H1 (cell line): ENCODE data around the gene SLC23A2. TPM values are rescaled to one million over a fixed set of nuclear protein-coding genes. Genes with fewer than 3 reads are reported as not detected.

Experiments used
- CTCF ChIA-PET: fragments of 300-600 bp; sonication (Branson Sonifier 250); formaldehyde crosslinking; loops from one replicate; lab custom pipeline; 2021; ENCODE audit not compliant: partially characterized antibody; lab: Charles Lee
- POLR2A ChIA-PET: fragments of 300-600 bp; sonication (Branson Sonifier 250); formaldehyde crosslinking; loops from one replicate; lab custom pipeline; 2021; ENCODE audit warnings: inconsistent platforms; ENCODE audit not compliant: partially characterized antibody; lab: Charles Lee
- DNase-seq, 2 experiments: peaks; one replicate each; pipeline versions ENCODE4 v3.0.0 to v3.0.0-alpha.2; 2010 to 2022; ENCODE audit warnings: low spot score in 2 of 2, low read depth in 1 of 2, mixed read lengths in 1 of 2
- FAIRE-seq: peaks from 2 replicates; lab custom pipeline; 2011; peaks lifted over from hg19 to GRCh38; lab: Jason Lieb, UNC
- H2AFZ ChIP-seq: 2 replicates; pipeline ENCODE4 v1.8.1; 2012; ENCODE audit warnings: low read length, inconsistent platforms
- H2AK5ac ChIP-seq: 2 replicates; pipeline ENCODE4 v1.6.1; 2013; ENCODE audit warnings: low read depth, low read length
- H2BK120ac ChIP-seq: replicated peaks from 2 replicates; pipeline ENCODE3; 2013; ENCODE audit warnings: low read depth, low read length, inconsistent platforms
- H2BK12ac ChIP-seq: 2 replicates; pipeline ENCODE4 v1.6.1; 2013; ENCODE audit warnings: low read depth, low read length
- H2BK15ac ChIP-seq: 2 replicates; pipeline ENCODE4 v1.6.1; 2013; ENCODE audit warnings: low read length
- H2BK20ac ChIP-seq: 2 replicates; pipeline ENCODE4 v1.6.1; 2013; ENCODE audit warnings: low read length
- H2BK5ac ChIP-seq: 2 replicates; pipeline ENCODE4 v1.6.1; 2013; ENCODE audit warnings: low read depth, low read length
- H3K14ac ChIP-seq: 2 replicates; pipeline ENCODE4 v1.6.1; 2013; ENCODE audit warnings: inconsistent platforms; ENCODE audit not compliant: insufficient read length
- H3K18ac ChIP-seq: 2 replicates; pipeline ENCODE4 v1.6.1; 2013; ENCODE audit warnings: low read length; ENCODE audit errors: extremely low read depth
- H3K23ac ChIP-seq: 2 replicates; pipeline ENCODE4 v1.6.1; 2013; ENCODE audit warnings: inconsistent platforms; ENCODE audit not compliant: insufficient read length
- H3K23me2 ChIP-seq: 2 replicates; pipeline ENCODE4 v1.6.1; 2013; ENCODE audit warnings: low read depth, low read length
- H3K27ac ChIP-seq: 2 replicates; pipeline ENCODE4 v1.6.1; 2011; ENCODE audit warnings: low read depth, low read length, inconsistent platforms
- H3K27me3 ChIP-seq, 4 experiments: replicated peaks in 1 of 4; 1 replicate in 1 of 4; 2 replicates in 3 of 4; pipeline versions ENCODE4 v1.6.1 to v1.8.1; 2011 to 2013; ENCODE audit warnings: low read length in 3 of 4, mild to moderate bottlenecking in 3 of 4, inconsistent platforms in 2 of 4, mixed read lengths in 2 of 4, moderate library complexity in 1 of 4; ENCODE audit not compliant: control insufficient read depth in 3 of 4, insufficient read depth in 3 of 4; ENCODE audit errors: extremely low read depth in 1 of 4
- H3K36me3 ChIP-seq, 4 experiments: 2 replicates each; pipeline versions ENCODE4 v1.6.1 to v1.8.1; 2011 to 2013; ENCODE audit warnings: mild to moderate bottlenecking in 4 of 4, low read length in 3 of 4, moderate library complexity in 2 of 4, control low read depth in 1 of 4, inconsistent platforms in 1 of 4; ENCODE audit not compliant: insufficient read depth in 4 of 4, control insufficient read depth in 2 of 4
- H3K4ac ChIP-seq: replicated peaks from 2 replicates; pipeline ENCODE3; 2013; ENCODE audit warnings: low read length, low read depth, mixed read lengths, inconsistent platforms; ENCODE audit not compliant: insufficient read length
- H3K4me1 ChIP-seq, 4 experiments: replicated peaks in 1 of 4; 1 replicate in 1 of 4; 2 replicates in 3 of 4; pipeline versions ENCODE4 v1.6.1 to v1.8.1; 2011 to 2013; ENCODE audit warnings: low read length in 3 of 4, inconsistent platforms in 2 of 4, mixed read lengths in 1 of 4; ENCODE audit not compliant: insufficient read depth in 4 of 4, control insufficient read depth in 3 of 4
- H3K4me2 ChIP-seq, 2 experiments: 2 replicates each; pipeline versions ENCODE4 v1.6.1 to v1.8.1; 2011 to 2013; ENCODE audit warnings: low read depth in 2 of 2, low read length in 2 of 2, control low read depth in 1 of 2, inconsistent platforms in 1 of 2, mild to moderate bottlenecking in 1 of 2; ENCODE audit not compliant: insufficient read depth in 1 of 2
- H3K4me3 ChIP-seq, 4 experiments: fragments of 200-600, 300-600 bp in 1 of 4; sonication (generic), shearing (Covaris generic), sonication (Bioruptor Twin) in 1 of 4; 2 replicates each; pipeline versions ENCODE4 v1.5.1 to v1.8.1; 2011 to 2016; ENCODE audit warnings: low read length in 4 of 4, low read depth in 3 of 4, control low read depth in 2 of 4, inconsistent platforms in 2 of 4, mild to moderate bottlenecking in 2 of 4, mixed read lengths in 1 of 4, moderate library complexity in 1 of 4; ENCODE audit not compliant: insufficient read depth in 2 of 4; ENCODE audit errors: extremely low read depth in 1 of 4
- H3K56ac ChIP-seq: replicated peaks from 2 replicates; pipeline ENCODE3; 2013; ENCODE audit warnings: low read depth, mild to moderate bottlenecking, mixed read lengths, low read length, inconsistent platforms; ENCODE audit not compliant: insufficient read length
- H3K79me1 ChIP-seq: 2 replicates; pipeline ENCODE4 v1.6.1; 2013; ENCODE audit warnings: low read depth, low read length, control low read depth
- H3K79me2 ChIP-seq, 2 experiments: 2 replicates each; pipeline versions ENCODE4 v1.6.1 to v1.8.1; 2012 to 2013; ENCODE audit warnings: low read length in 2 of 2, mild to moderate bottlenecking in 2 of 2, inconsistent platforms in 1 of 2; ENCODE audit not compliant: insufficient read depth in 2 of 2, control insufficient read depth in 1 of 2
- H3K9ac ChIP-seq, 4 experiments: replicated peaks in 1 of 4; 1 replicate in 1 of 4; 2 replicates in 3 of 4; pipeline versions ENCODE4 v1.6.1 to v1.8.1; 2011 to 2013; ENCODE audit warnings: low read depth in 3 of 4, low read length in 3 of 4, control low read depth in 2 of 4, mild to moderate bottlenecking in 2 of 4, moderate library complexity in 2 of 4, inconsistent platforms in 1 of 4; ENCODE audit errors: extremely low read depth in 1 of 4
- H3K9me3 ChIP-seq, 2 experiments: 2 replicates each; pipeline versions ENCODE4 v1.6.1 to v1.8.1; 2012 to 2013; ENCODE audit warnings: mild to moderate bottlenecking in 2 of 2, moderate library complexity in 2 of 2, control low read depth in 1 of 2, inconsistent platforms in 1 of 2, low read depth in 1 of 2, low read length in 1 of 2, mixed read lengths in 1 of 2; ENCODE audit not compliant: insufficient read depth in 2 of 2
- H4K20me1 ChIP-seq, 2 experiments: replicated peaks in 1 of 2; 2 replicates each; pipeline versions ENCODE3 to v1.8.1; 2011 to 2013; ENCODE audit warnings: inconsistent platforms in 2 of 2, low read length in 2 of 2, mild to moderate bottlenecking in 1 of 2; ENCODE audit not compliant: insufficient read depth in 2 of 2, control insufficient read depth in 1 of 2
- H4K5ac ChIP-seq: 2 replicates; pipeline ENCODE4 v1.6.1; 2013; ENCODE audit warnings: low read length, low read depth, mixed read lengths, inconsistent platforms; ENCODE audit not compliant: insufficient read length
- H4K8ac ChIP-seq: 2 replicates; pipeline ENCODE4 v1.8.0; 2013; ENCODE audit warnings: mild to moderate bottlenecking, moderate library complexity, low read length, inconsistent platforms; ENCODE audit not compliant: insufficient read depth; ENCODE audit errors: extremely low read depth
- H4K91ac ChIP-seq: replicated peaks from 2 replicates; pipeline ENCODE3; 2013; ENCODE audit warnings: low read length, mixed read lengths, inconsistent platforms; ENCODE audit not compliant: insufficient read length
- BACH1 ChIP-seq: IDR thresholded peaks from 2 replicates; pipeline ENCODE4 v1.6.1; 2012; ENCODE audit warnings: low read length, improper control_type of control experiment
- CEBPB ChIP-seq: IDR thresholded peaks from 2 replicates; pipeline ENCODE4 v1.6.1; 2012; ENCODE audit warnings: low read depth, low read length
- FOSL1 ChIP-seq: IDR thresholded peaks from 2 replicates; pipeline ENCODE4 v1.6.1; 2011; ENCODE audit warnings: mild to moderate bottlenecking, low read depth, low read length, moderate library complexity; ENCODE audit not compliant: insufficient read depth
- GTF2F1 ChIP-seq: IDR thresholded peaks from 2 replicates; pipeline ENCODE4 v1.6.1; 2012; ENCODE audit warnings: low read depth, low read length, improper control_type of control experiment, borderline replicate concordance
- HDAC6 ChIP-seq: IDR thresholded peaks from one replicate; pipeline ENCODE4 v1.7.1; 2012; ENCODE audit warnings: low read depth, mild to moderate bottlenecking, inconsistent platforms, low read length, moderate library complexity
- RAD21 ChIP-seq, 2 experiments: IDR thresholded peaks in 1 of 2; conservative IDR thresholded peaks in 1 of 2; 2 replicates each; pipeline ENCODE4 v1.6.1; 2011; ENCODE audit warnings: low read depth in 2 of 2, low read length in 2 of 2, improper control_type of control experiment in 1 of 2, inconsistent platforms in 1 of 2, mild to moderate bottlenecking in 1 of 2, moderate library complexity in 1 of 2
- SAP30 ChIP-seq: fragments of 300-600 bp; sonication (generic); IDR thresholded peaks from 2 replicates; pipeline ENCODE4 v1.7.1; 2012; ENCODE audit warnings: low read length, moderate library complexity, mild to moderate bottlenecking, inconsistent platforms; ENCODE audit not compliant: insufficient read depth, insufficient replicate concordance
- SP1 ChIP-seq: IDR thresholded peaks from 2 replicates; pipeline ENCODE4 v1.6.1; 2011; ENCODE audit warnings: low read depth, low read length
- TAF7 ChIP-seq: optimal IDR thresholded peaks from 2 replicates; pipeline ENCODE3; 2011; ENCODE audit warnings: low read depth, mild to moderate bottlenecking, inconsistent platforms, low read length, moderate library complexity, borderline replicate concordance
- WGBS, 2 experiments: shearing (Covaris generic) in 1 of 2; methylation state at CpG; one replicate each; pipeline versions ENCODE4 v1.1.6 to v1.1.7; 2013 to 2015; ENCODE audit warnings: low lambda C conversion rate in 2 of 2, mixed read lengths in 2 of 2, inconsistent platforms in 1 of 2, low coverage in 1 of 2, missing lambda C conversion rate in 1 of 2; ENCODE audit not compliant: insufficient replicate concordance in 2 of 2, insufficient coverage in 1 of 2, insufficient read length in 1 of 2; ENCODE audit errors: extremely low coverage in 1 of 2, missing lambda C conversion rate in 1 of 2; 5-methylcytosine and 5-hydroxymethylcytosine counted together
- polyA plus RNA-seq, 7 experiments: library from polyadenylated mRNA; depleted of rRNA in 3 of 7; stranded (reverse) in 5 of 7; unstranded in 2 of 7; fragments of >200 nt in 5 of 7; fragments of 200-250 nt in 2 of 7; gene quantifications; 1 replicate in 5 of 7; 2 replicates in 1 of 7; 4 replicates in 1 of 7; pipeline versions ENCODE4 v1.2.1 to v1.2.3, GENCODE V29; 2011 to 2013; ENCODE audit warnings: missing spikeins in 2 of 7, mixed read lengths in 2 of 7
- total RNA-seq: library from RNA; stranded (reverse); fragmentation: NEBNext Ultra II Directional; extraction: Animal tissue kit (Norgen Biotek cat#: 25700); gene quantifications from 2 replicates; pipeline ENCODE4 v1.2.1, GENCODE V29; 2021
- TF ChIP-seq, protein P1 (sequence below): IDR thresholded peaks from 2 replicates; pipeline ENCODE4 v1.6.1; 2012; ENCODE audit warnings: inconsistent platforms

The SLC23A2 gene
- total and polyA plus RNA-seq, 2 of the 8 experiments (the other 6 are each of a cell fraction or from before 2014, with no cell fraction given), result 17.0 to 18.6 TPM

DNA sequence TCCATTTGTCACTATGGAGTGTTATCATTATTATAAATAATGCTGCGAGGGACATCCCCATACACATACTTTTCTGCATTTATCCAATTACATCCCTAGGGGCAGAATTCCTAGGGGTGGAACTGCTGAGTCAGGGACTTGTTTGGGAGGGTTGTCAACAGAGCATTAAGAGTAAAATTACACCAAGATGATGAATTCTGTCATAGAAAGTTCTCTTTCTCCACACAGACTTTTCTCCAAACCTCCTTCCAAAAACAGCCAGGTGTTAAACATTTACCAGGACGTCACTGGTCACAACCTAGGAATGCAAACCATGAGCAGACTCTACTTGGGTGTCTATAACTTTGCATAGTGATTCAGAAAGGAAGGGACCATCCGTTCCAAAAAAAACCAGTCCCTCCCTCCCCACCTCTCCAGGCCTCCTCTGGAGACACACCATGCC lies 184.1 kb downstream of the SLC23A2 start:
- no peak overlapping the region for H3K4ac ChIP-seq
- no peak overlapping the region for H3K14ac ChIP-seq
- H2BK5ac ChIP-seq, result no peak overlapping the region
- H3K4me1 ChIP-seq, result peaks cover 3 to 11% (median 4%) of the 10 kb centered on the region in 4 experiments; a peak in 6 of 7 replicates
- no peak overlapping the region for H3K18ac ChIP-seq
- peaks cover 0 to 2% of the 10 kb centered on the region in 2 experiments for H4K20me1 ChIP-seq
- CTCF ChIA-PET, result interaction anchor here (1.1 to 1.8 kb wide), 2 partner anchors 74 to 138 kb away, joined by 3 to 6 read pairs; no protein-coding TSS in a partner anchor
- H3K23ac ChIP-seq, result no peak overlapping the region
- no peak overlapping the region for H2BK15ac ChIP-seq
- H3K9ac ChIP-seq, result no peak overlapping the region
- H3K79me2 ChIP-seq, result no peaks in the 10 kb centered on the region
- peaks cover 0 to 11% (median 7%) of the 10 kb centered on the region in 4 experiments; a peak in 4 of 7 replicates for H3K27me3 ChIP-seq
- H4K8ac ChIP-seq, result no peak overlapping the region
- 79% methylated on average over 3 of the region's 3 CpGs; no CpG with 5 or more reads in 1 of the 2 experiments for WGBS, 2 experiments
- POLR2A ChIA-PET, result no interaction called here
- no peak overlapping the region for H2AFZ ChIP-seq
- peaks cover under 1% of the 10 kb centered on the region; the same call in 1 of the 2 replicates for H3K23me2 ChIP-seq
- H2BK12ac ChIP-seq, result no peak overlapping the region
- FAIRE-seq (no peak), DNase-seq (no peak)
- no peak overlapping the region for H2BK120ac ChIP-seq
- no peak overlapping the region for H3K27ac ChIP-seq
- H3K36me3 ChIP-seq, result no peaks in the 10 kb centered on the region; a peak in 1 of 8 replicates
- H3K9me3 ChIP-seq, result no peaks in the 10 kb centered on the region
- no peak overlapping the region for H4K91ac ChIP-seq
- H3K4me3 ChIP-seq, result no peak overlapping the region
- H3K4me2 ChIP-seq, result no peak overlapping the region
- no peak overlapping the region for H4K5ac ChIP-seq
- no peak overlapping the region for H2AK5ac ChIP-seq
- no peak overlapping the region for H3K56ac ChIP-seq
- H2BK20ac ChIP-seq, result no peak overlapping the region
- no peaks in the 10 kb centered on the region for H3K79me1 ChIP-seq
- peak; percentile 61; the same call in 1 of the 2 replicates for TF ChIP-seq BACH1
- TF ChIP-seq, protein P1, sequence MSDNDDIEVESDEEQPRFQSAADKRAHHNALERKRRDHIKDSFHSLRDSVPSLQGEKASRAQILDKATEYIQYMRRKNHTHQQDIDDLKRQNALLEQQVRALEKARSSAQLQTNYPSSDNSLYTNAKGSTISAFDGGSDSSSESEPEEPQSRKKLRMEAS, result no peak
- TF ChIP-seq RAD21 (IDR thresholded peaks at IDR 0.05 in 1 of 2, conservative IDR thresholded peaks at IDR 0.05 in 1 of 2; ENCODE audit: low read depth in 2 of 2, low read length in 2 of 2), result no peak
- no peak for TF ChIP-seq TAF7
- TF ChIP-seq GTF2F1, result no peak
- no peak for TF ChIP-seq FOSL1
- TF ChIP-seq SP1, result no peak
- no peak for TF ChIP-seq HDAC6
- no peak for TF ChIP-seq SAP30
- TF ChIP-seq CEBPB, result no peak
